H4 (cell line): ENCODE measurements around the gene S100A5. TPM values are rescaled to one million over a fixed set of nuclear protein-coding genes. Genes with fewer than 3 reads are reported as not detected.

ENCODE experiments used
- DNase-seq: peaks from one replicate; pipeline ENCODE4 v3.0.0-alpha.2; 2015; ENCODE audit warnings: low spot score
- total RNA-seq: library from RNA; depleted of rRNA; stranded (reverse); fragments of >200 nt; shearing (Covaris generic); gene quantifications from 2 replicates; pipeline ENCODE4 v1.2.3, GENCODE V29; 2014

S100A5 gene
- total RNA-seq, 1 experiment from 2014 or later: not detected

DNA sequence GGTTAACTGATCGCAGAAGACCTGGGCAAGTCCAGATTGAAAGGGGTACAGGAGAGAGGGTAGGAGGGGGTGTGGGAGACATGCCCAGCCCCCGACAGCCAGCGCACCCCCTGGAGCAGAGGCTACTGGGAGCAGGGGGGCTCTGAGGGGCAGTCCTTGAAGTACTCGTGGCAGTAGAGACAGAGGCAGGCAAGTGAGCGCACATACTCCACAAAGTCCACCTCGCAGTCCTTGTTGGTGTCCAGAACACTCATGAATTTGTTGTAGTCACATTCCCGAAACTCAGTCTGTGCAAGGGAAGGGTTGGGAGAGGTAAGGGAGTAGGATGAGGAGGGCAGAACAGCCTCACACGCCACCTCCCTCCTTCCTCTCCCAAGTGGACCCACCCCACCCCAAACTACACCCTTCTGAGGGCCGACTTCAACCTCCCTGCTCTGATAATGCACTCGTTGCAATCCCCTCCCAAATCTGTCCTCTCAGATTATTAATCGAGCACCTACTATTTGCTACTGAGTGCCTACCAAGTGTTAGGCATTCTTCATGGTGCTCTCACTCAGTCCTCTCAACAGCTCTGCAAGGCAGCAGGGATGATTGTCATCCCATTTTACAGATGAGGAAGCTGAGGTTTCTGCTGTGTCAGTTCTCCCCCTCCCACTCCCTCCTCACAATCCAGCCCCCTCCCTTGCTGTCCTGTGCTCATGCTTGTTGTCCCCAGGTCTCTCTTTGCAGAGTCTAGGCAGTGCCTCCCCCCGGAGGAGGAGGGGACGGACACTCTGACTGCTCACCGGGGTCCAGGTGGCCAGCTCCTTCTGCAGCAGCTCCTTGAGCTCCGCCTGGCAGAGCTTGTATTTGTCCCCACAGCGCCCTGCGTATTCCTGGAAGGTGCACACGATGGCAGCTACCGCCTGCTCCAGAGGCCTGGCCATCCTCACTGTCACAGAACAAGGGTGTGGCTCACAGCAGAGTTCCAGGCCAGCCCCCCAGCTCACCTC, 7.1 kb upstream of the S100A5 start:
- no peak for DNase-seq

DNA sequence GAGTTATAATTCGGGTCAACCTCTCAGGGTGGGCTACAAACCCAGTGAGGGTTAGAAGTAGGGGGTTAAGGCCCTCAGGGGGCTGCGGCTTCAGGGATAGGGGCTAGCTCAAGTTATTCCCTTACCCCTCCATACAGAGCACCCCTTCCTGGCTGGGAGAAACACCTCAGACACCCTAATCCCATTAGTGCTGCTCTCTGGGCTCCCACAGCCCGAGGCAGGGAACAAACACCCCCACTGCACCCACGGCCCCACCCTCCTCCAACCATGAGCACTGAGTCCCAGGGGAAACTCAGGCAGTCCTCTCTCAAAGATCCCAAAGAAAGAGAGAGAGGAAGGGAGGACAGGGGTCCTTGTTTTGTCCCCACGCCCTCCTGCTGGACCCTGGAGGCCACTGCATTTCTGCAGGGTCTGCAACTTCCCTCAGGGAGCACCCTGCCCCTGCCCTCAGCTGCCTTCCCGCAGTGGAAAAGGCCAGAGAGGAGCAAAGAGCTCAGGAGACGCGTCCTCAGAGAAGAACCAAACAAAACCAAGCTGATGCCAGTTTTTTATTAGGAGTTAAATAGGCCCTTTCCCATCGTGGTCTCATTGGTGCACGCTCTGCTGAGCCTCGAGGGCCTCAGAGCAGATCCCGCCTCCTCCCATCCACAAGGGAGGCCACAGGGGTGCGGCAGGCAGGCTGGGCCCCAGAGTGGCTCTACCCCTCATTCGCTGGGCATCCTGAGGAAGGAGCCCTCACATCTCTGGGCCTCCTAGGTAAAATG, 6.2 kb upstream of the S100A5 start:
- DNase-seq: no peak

DNA sequence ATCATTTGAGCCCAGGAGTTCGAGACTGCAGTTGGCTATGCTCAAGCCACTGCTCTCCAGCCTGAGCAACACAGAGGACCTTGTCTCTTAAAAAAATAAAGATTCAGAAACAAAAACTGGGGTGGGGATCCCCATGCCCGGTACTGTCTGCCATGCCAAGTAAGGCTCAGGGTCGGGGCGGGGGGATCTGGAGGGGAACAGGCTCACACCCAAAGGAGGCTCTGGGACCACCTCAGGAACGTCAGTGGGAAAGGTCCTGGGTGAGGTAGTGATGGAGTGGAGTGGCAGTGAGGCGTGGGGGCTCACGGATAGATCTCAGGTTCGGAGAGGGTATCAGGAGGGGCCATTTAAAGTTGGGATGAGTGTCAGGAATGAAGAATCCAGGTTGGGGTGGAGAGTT, 5.6 kb upstream of the S100A5 start:
- no peak for DNase-seq

DNA sequence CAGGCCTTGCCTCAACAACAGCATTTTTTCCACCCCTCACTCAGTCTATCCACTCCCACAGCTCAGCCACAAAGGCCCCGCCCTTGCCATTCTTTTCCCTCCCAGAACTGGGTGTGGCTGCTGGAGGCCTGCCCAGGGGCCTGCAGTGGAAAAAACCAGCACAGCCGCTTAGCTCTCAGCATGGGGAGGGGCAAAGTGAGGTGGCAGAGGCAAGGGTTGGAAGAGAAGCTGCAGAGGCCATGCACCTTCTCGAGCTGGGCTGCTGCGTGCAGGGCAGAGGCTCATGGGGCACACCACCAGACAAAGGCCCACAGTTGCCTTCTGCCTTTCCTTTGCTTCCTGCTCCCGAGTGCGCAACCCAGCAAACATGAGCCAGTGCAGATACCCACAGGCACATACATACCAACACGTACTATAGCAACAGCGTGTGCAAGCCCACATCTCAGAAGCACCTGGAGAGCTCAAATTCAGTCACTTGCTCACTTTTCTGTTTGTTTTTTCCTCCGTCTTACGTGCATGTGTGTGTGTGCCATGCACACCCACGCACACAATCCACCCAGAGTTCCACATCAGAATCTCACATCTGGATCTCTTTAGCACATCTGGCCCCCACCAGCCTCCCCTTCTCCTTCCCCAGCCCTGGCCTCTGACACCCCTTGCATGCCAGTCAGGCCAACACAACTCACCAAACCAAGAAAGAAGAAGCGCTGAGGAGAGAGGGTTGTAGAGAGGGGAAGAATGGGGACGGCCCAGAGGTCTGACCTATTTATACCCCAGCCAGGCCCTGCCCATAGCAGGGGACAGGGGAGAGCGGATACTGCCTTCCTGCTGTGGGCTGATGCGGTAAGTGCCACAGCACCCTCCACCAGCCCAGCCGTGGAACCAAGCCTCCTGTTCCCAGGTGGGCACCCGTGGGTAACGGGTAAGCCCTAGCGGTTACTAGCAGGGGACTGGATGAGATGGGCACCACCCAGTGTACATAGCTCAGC, 4.6 kb upstream of the S100A5 start, which contains the start of gene S100A4:
S100A4 (minus strand) TSS at position 740 of the 989 bp plus-strand sequence. CDS start 1,012 bp downstream, outside the sequence.
- DNase-seq: peak; percentile 86

DNA sequence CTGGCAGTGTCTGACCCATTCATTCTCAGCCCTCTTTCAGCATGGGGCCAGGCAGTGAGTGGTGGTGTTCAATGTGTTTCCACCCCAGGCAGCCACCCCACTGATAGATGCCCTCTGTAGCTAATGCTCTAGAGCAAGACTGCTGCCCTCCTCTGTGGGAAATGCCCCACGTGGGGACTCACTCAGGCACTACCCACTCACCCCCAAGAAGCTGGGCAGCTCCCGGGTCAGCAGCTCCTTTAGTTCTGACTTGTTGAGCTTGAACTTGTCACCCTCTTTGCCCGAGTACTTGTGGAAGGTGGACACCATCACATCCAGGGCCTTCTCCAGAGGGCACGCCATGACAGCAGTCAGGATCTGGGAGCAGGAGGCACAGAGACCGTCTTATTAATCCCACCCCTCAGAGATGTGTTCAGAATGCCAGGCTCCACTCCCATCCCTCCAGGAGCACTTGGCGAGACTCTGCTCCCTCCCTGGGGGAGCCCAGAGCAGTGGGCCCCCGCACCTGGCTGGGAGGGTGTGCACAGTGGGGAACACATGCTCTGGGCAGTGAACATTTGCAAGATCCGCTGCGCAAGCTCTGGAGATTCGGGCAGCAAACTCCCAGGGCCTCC, 3.8 kb upstream of the S100A5 start:
- DNase-seq: no peak

DNA sequence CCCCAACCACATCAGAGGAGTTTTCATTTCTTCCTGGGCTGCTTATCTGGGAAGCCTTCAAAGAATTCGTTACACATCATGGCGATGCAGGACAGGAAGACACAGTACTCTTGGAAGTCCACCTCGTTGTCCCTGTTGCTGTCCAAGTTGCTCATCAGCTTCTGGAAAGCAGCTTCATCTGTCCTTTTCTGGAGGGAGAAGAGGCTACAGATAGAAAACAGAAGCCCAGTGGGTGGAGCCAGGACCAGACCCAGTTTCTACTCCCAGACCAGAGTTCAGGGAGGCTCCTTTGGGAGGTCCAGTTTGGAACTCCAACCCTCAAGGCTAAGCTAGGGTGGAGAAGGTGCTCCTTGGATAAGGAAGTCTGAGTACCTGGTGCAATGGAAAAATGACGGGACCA, 3.0 kb upstream of the S100A5 start:
- no peak for DNase-seq

DNA sequence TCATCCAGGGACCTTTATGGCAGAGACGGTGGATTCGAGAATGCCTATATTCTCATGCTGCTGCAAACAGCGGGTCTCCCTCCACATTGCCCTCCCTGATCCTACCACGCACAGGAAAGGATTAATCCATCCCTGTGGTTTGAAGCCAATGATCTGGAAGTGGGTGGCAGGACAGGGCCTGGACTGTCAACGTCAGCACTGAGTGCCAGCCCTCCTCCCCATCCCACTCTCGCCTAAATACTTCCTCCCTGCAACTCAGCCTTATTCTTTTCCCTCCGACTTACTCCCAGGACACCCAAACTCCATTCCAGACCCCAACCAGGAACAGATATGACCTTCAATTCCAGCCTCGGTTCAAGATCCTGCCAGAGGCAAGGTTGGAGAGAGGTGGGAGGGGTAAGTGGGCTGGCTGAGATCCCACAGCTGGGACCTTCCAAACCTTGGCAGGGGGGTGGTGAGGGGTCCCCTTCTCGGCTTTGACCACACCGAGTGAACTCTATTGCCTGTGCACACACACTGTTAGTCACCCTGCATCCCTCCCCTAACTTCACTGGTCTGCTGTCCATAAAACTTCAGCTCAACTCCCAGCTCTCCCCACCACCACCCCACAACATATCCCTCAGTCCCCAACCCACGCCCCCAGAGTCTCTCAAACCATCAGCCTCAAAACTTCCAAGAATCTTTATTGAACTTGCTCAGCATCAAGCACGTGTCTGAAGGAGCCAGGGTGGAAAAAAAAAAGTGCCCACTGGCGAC, 2.4 kb upstream of the S100A5 start:
- no peak for DNase-seq

DNA sequence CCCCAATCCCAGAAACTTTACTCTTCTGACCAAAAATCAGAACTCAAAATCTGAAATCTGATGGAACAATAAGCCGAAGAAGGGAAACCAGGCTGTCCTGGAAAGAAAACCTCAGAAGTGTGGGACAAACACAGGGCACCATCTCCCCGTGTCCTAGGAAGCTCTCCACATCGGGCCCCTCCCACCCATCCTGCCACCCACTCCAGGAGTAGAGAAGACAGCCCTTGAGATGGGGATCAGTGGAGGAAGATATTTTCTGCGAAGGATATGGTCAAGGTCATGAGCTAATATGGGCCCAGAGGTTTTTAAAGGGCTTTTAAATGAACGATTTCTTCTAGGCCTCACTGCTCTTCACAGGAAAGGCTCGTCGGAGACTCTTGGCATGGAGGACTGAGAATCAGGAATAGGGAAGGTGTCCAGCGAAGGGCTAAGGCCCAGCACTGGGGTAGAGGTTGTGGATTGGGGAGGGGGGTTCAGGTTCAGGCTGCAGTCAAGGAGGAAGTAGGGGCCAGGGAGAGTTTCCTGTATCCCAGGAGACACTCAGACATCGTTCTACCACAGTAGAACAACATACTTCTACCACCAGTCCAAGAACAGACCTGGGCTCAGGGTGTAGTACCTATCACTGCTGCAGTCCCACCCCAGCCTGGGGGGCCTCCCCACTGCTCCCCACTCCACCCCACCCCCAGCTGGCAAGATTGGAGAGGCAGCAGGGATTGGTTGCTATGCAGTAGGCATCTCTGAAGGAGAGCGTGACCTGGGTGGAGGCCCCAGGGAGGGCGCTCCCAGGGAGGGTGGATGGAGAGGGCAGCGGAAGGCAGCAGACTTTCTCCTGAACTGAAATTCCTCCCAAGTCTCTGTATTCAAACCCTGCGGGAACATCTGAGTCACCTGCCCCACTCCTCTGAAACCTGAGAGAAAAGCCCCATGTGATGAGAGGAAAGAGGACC, 1.2 kb upstream of the S100A5 start:
- no peak for DNase-seq

DNA sequence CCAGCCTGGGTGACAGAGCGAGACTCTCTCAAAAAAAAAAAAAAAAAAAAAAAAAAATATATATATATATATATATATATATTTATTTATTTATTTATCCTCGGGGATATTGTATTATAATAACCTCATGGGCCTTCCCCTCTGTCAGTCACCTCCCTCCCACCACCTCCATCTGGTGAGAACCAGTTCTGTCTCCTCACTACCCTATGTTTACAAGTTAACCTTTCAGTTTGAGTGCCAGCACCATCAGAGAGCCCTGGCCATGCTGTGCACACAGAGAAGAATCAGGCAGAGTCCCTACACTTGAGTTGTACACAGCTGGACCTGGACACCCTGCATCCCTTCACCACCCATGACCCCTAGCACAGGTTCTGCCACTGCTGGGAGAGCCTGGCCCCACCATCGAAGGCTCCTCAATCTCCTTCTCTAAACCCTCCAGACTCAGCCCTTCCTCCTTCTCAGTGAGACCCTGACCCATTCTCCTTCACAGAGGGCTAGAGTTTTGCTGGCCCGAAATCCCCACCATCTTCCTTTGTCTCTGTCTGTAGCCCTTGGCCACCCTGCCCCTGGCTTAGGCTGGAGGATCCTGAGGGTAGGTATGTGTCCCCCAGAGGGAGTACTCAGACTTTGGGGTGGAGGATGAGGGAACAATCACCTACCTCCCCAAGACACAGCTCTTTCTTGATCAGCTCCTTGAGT, 1.2 kb downstream of the S100A5 start:
- DNase-seq: no peak

DNA sequence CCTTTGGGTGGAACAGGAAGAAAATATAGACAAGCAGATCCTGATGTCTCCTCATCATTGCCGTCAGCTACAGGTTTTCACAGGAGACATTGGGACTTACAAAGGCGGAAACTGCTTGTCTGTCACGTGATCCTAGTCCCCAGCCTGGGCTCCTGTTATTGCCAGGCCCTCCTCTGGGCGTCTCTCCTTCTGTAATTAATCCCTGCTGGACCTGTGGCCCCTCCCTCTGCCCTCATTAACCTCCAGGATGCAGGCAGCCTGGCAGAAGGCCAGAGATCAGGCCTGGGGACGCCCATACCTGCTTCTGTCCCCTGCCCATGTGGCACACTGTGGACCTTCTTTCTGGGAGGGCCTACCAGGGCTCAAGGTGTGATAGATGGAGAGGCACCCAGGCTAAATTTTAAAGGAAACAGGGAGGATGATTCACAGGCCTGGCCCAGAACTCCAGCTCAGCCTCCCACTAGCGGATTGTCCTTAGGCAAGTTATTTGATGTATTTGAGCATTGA, 2.4 kb downstream of the S100A5 start:
- no peak for DNase-seq

DNA sequence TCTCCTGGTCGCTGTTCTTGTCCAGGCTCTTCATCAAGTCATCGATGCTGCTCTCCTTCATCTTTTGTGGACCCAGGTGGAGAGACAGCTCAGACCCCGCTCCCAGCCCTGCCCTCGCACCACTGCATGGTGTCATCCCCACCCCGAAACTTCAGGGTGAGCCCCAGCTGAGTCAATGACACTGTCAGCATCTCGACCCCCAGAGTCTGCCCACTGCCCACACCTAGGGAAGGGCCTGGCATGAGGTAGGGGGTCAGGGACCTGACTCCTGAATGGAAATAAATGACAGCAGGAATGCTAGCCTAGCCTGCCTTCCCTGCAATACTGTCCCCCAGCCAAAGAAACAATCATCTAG, 3.4 kb downstream of the S100A5 start:
- no peak for DNase-seq

DNA sequence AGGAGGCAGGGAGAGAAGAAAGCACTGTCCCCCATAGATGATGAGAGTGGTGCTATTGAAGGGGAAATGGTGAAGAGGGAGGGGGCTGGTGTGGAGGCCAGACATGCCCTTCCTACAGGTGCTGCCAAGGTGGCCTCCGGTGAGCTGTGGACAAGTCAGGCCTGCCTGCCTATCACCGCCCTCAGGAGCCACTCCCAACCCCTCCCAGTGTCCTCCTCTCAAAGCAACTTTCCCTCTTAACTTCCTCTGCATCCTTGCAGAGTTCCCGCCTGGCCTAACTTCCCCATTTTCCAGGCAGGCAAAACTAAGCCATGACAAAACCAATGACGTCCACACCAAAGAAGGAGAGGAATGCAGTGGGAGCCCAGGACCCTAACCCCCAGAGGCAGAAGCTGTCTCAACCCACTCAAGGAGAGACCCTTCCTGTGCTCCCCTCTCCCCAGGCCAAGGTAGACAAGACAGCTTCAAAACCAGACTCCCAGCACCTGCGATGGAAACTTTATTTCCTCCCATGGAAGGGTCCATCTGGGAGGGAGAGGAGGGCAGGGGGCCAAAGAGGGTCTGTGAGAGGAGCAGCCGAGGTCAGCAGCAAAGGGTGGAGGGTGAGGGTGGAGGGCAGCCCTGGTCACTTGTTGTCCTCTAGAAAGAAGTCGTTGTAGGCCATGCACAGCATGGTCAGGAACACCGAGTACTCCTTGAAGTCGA, 3.9 kb downstream of the S100A5 start:
- DNase-seq: no peak

DNA sequence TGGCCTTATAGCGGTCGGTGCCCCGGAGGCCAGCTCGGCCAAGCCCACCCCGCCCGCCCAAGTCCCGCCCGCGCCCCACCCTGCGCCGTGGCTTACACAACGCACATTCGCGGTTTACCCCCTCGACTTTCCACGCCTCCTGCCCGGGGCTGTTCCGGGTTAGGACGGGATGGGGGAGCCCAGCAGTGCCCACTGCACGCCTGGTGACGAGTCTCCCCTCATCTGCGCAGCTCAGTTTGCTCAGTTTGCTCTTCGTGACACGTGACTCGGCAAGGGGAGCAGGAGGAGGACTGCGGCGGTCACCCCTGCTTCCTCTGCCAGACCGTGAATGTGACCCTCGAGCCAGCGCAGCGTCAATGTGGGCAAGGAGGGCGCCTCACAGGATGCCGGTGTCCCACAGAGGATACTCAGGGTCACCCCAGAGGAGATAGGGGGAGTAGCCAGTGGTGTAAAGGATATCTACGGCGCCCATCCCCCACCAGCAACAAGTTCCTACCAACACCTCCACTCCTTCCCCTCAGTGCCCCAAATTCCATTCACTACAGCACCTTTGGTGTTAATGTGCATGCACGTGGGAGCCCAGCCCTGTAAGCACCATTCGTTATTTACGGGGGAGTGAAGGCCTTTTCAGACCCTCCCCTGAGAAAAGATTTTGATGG, 4.6 kb downstream of the S100A5 start:
- DNase-seq: peak; percentile 92

DNA sequence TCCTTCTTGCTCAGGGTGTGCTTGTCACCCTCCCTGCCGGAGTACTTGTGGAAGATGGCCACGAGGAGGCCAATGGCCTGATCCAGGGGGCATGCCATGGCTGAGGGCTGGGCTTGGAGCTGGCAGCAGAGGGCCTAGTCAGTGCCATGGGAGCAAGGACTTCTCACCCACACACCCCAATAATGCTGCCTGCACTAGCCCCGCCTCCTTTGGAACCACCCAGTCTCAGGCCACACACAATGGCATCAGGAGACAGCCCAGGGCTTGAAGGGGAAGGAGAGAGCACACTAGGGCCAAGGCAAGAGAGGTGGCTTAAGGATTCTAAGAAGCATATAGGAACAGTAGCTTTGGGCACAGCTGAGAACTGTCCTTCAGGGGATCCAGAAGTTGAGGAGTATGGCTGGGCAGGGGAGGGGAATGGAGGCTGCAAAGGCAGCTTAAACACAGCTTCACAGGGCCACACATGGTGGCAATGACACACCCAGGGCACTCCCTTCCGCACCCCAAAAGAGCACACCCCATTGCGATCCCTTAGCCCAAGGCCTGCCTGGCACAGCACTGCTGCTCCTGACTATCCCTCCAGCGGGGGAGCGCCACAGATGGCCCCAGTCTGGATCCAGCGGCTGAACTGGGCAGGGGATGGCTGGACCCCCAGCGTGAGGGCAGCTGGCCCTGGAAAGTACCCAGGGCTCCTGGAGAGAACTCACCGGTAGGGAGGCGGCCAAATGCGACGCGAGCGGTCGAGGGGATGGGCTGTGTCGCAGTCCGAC, 5.3 kb downstream of the S100A5 start, which contains the start of gene S100A6:
S100A6 (minus strand) TSS at position 750 of the 770 bp plus-strand sequence; CDS start at position 98, 652 bp downstream.
- peak; percentile 37 for DNase-seq

DNA sequence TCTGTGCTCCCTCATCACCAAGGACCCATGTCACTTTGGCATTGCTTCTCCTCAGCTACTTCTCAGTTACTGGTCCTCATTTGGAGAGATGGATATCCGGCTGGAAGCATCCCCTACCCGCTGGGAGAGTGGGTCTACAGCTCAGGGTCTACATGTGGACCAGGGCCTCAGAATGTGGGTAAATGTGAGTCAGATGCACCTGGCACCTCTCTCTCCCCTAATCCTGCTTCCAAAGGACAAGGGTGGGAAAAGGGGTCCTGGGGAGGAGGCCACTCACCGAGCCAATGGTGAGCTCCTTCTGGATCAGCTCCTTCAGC, 5.9 kb downstream of the S100A5 start:
- no peak for DNase-seq

DNA sequence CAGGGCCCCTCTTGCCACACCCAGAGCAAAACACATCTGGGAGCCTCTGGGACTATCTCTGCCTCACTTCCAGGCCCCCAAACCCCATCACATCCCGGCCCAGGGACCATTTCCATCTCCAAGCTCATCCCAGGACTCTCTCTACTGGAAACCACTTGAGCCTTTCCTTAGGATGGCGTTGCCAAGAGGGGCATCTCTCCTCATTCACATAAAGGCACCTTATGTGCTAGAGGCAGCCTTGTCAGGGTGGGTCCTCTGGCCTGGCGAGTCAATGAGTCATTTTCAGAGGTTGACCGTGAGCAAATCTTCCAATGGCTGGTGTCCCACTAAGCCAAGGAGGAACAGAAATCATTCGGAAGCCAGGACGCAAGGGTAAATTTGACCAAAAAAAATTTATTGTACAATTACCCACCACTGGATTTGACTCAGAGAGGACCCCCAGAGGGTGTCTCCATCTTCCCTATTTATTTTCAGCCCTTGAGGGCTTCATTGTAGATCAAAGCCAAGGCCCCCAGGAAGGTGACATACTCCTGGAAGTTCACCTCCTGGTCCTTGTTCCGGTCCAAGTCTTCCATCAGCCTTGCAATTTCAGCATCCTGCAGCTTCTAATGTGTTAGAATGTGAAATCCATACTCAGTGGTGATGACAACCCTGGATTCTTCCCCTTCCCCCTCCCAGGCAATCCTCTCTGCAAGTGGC, 6.4 kb downstream of the S100A5 start:
- no peak for DNase-seq
